Activated CD4-positive, alpha-beta T cell treated with anti-CD3 and anti-CD28 coated beads, Interleukin-2, amount 10 ng/mL, durations not matched to agents 24 days and 14 days (primary cell): ENCODE data around the gene GHR. TPM values are rescaled to one million over a fixed set of nuclear protein-coding genes. Genes with fewer than 3 reads are reported as not detected.

Experiments used
- DNase-seq: peaks from one replicate; pipeline ENCODE4 v3.0.0; 2022
- H3K27ac Mint-ChIP-seq: one replicate; pipeline ENCODE4 v1.8.0; 2022; ENCODE audit warnings: mild to moderate bottlenecking, mixed read lengths
- H3K27me3 Mint-ChIP-seq: one replicate; pipeline ENCODE4 v1.8.0; 2022; ENCODE audit warnings: mixed read lengths
- H3K36me3 Mint-ChIP-seq: one replicate; pipeline ENCODE4 v1.8.0; 2022; ENCODE audit warnings: low read depth, mild to moderate bottlenecking, mixed read lengths
- H3K4me1 Mint-ChIP-seq: one replicate; pipeline ENCODE4 v1.8.0; 2021; ENCODE audit warnings: mixed read lengths
- H3K4me3 Mint-ChIP-seq: one replicate; pipeline ENCODE4 v1.8.0; 2022; ENCODE audit warnings: mild to moderate bottlenecking, moderate library complexity, mixed read lengths
- H3K9me3 Mint-ChIP-seq: one replicate; pipeline ENCODE4 v1.8.0; 2021; ENCODE audit warnings: mixed read lengths
- intact Hi-C: fragments of 100-400 bp; cut with micrococcal nuclease; formaldehyde crosslinking; loops from one replicate; pipeline ENCODE4 v1.15.1; 2023
- total RNA-seq: library from RNA; stranded (reverse); gene quantifications from 2 replicates; pipeline ENCODE4 v1.2.3, GENCODE V29; 2022

The GHR gene
- not detected in 2 replicates for total RNA-seq

DNA sequence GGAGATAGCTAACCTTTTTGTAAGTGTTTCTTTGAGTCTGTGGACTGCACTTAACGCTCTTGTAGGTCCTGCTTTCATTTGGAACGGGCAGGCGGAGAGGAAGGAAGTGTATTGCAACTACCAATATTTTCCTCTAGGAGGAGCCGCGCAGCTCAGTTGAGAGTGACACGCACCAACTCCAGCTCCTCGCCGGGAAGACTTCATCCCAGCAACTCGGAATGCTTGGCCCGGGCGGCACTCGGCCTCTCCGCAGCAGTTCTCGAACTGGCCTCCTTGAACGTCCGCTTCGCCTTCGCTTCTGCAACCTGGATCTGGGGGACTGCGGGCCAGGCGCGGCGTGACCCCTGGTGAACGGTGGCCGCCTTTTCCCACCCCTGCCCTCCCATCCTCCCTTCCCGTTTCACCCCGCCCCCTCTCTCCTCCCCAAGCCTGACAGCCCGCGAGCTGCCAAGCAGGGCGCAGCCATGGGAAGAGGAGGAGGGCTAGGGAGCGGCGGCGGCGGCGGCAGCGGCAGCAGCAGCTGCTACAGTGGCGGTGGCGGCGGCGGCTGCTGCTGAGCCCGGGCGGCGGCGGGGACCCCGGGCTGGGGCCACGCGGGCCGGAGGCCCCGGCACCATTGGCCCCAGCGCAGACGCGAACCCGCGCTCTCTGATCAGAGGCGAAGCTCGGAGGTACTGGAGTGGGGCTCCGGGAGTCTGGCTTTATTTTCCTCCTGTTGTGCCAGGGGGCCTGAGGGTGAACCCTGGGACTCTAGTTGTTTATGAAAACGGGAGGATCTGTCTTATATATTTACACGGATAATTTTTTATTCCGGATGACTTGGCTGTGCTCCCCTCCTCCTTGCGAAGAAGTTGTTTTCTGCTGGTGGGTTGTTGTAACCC is at the start of gene GHR:
Gene GHR (plus strand): TSS at position 155 of the 881 bp plus-strand sequence. CDS start 142,436 bp downstream, outside the sequence.
- peak; percentile 74 for DNase-seq
- H3K27me3 Mint-ChIP-seq, result peaks cover 20% of the 10 kb centered on the region
- intact Hi-C loops, result loop anchor here (5.0 to 10.0 kb wide), 2 partner anchors 341 to 464 kb away; no protein-coding TSS in a partner anchor
- H3K4me1 Mint-ChIP-seq, result no peaks in the 10 kb centered on the region
- H3K4me3 Mint-ChIP-seq, result no peak within 1 kb of the TSS
- H3K27ac Mint-ChIP-seq, result no peak within 1 kb of the TSS
- no peaks in the 10 kb centered on the region for H3K9me3 Mint-ChIP-seq
- no peaks in the 10 kb centered on the region for H3K36me3 Mint-ChIP-seq

DNA sequence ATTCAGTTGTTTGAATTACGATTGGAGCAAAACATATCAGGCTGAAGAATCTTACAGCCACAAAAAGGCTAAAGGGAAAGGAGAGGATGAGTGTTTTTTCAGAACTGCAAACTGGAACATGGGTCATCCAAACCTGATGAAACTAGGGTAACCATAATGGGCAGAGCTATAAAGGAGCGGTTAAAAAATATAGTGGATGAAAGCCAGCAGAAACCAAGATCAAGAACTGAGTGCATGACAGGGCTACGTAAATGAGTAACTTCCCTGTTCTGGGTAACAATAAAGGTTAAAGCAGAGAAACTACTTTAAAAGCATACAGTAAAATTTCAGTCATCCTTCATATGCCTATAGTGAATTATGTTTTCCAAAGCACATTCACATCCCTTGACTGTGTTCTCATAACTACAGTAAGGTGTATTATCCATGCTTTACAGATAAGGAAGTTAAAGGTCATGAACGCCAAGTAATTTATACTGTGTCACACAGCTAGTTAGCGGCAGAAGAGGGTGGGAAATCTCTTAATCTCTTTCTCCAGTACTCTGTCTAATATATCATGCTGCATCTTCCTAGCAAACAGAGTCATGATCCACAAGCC is 48.5 kb upstream of the GHR start:
- no peaks in the 10 kb centered on the region for H3K4me1 Mint-ChIP-seq
- no peaks in the 10 kb centered on the region for H3K27me3 Mint-ChIP-seq
- no peak for DNase-seq
- no peak overlapping the region for H3K4me3 Mint-ChIP-seq
- intact Hi-C loops, result no loop called here
- peaks cover 3% of the 10 kb centered on the region for H3K9me3 Mint-ChIP-seq
- H3K27ac Mint-ChIP-seq, result no peak overlapping the region
- H3K36me3 Mint-ChIP-seq, result no peaks in the 10 kb centered on the region

DNA sequence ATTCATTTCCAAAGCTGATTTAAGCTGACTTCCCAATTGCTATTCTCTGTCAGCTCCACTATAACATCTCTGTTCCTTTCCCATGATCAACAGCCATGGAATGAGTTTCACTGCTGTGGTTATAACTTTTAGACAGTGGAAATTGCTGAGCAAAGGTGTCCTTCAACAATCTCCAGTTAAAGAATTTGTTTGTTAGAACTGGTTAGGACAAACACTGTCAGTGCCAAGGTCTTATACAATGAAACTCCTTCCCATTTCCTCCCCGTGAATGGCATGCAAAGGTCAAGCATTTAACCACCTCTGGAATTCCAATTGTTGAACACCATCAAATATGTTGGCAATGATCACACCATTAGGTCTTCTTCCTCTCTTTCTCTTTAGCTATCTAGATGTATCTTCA is 45.7 kb upstream of the GHR start:
- peaks cover 3% of the 10 kb centered on the region for H3K9me3 Mint-ChIP-seq
- intact Hi-C loops, result no loop called here
- DNase-seq, result no peak
- H3K36me3 Mint-ChIP-seq, result no peaks in the 10 kb centered on the region
- H3K27me3 Mint-ChIP-seq, result no peaks in the 10 kb centered on the region
- H3K4me3 Mint-ChIP-seq, result no peak overlapping the region
- no peaks in the 10 kb centered on the region for H3K4me1 Mint-ChIP-seq
- no peak overlapping the region for H3K27ac Mint-ChIP-seq

DNA sequence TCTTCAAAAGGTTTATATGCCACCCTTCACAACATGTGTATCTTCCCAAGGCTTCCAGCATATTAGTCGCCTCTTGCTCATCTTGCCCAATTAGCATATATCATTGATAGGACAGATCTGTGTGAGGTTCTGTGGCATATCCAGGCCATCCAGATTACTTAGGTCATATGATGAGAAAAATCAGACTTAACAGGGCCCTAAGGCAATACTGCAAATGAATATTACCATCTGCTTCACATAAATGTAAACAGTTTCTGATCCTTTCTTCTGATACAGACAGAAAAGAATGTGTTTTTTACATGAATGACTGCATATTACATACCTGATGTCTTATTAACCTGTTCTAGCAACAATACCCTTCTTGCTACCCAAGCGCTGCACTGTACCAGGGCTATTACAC is 41.3 kb upstream of the GHR start:
- no peak for DNase-seq
- Mint-ChIP-seq H3K27me3 (no peaks in the 10 kb centered on the region), H3K9me3 (no peaks in the 10 kb centered on the region), H3K36me3 (no peaks in the 10 kb centered on the region), H3K4me1 (no peaks in the 10 kb centered on the region), H3K4me3 (no peak overlapping the region), H3K27ac (no peak overlapping the region)
- intact Hi-C loops, result no loop called here

DNA sequence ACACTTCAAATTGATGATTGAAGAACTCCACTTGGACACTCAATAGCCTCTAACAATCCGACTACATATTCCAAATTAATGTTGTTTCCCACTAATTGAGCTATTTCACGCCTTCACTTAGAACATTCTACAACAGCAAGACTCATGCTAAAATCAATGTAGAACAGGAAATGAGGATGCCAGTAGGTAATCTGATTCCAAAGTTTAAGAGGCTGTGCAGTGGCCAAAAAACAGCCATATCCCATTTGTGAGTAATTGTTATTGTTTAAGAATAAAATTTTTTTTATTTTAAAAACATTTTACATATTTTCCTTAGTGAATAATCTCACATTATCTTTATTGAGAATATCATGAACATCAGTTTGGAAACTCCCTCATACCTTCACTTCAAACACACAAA is 35.7 kb upstream of the GHR start:
- Mint-ChIP-seq H3K4me3 (no peak overlapping the region), H3K4me1 (no peaks in the 10 kb centered on the region), H3K27me3 (no peaks in the 10 kb centered on the region), H3K36me3 (no peaks in the 10 kb centered on the region), H3K9me3 (no peaks in the 10 kb centered on the region), H3K27ac (no peak overlapping the region)
- DNase-seq, result no peak
- intact Hi-C loops, result no loop called here

DNA sequence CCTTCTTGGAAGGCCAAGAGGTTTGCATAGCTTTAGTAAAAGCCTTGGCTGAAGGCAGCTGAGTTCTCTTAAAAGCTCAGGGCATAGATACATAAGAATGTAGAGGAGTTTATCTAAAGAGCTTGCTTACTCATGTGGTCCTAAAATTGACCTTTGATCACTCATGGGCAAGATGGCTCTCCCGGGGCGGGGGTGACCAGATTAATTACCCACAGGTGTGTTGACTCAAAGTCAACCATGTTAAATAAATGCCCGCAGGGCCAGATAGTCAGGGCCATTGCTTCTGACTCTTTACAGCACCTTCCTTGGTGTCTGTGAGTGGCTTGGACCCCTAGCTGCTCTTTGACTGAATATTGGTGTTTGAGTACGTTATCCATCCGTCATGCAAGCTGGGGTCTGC is 33.1 kb upstream of the GHR start:
- intact Hi-C loops, result no loop called here
- no peak overlapping the region for H3K27ac Mint-ChIP-seq
- H3K4me3 Mint-ChIP-seq, result no peak overlapping the region
- H3K4me1 Mint-ChIP-seq, result no peaks in the 10 kb centered on the region
- no peaks in the 10 kb centered on the region for H3K27me3 Mint-ChIP-seq
- H3K36me3 Mint-ChIP-seq, result no peaks in the 10 kb centered on the region
- H3K9me3 Mint-ChIP-seq, result peaks cover 4% of the 10 kb centered on the region
- DNase-seq, result no peak

DNA sequence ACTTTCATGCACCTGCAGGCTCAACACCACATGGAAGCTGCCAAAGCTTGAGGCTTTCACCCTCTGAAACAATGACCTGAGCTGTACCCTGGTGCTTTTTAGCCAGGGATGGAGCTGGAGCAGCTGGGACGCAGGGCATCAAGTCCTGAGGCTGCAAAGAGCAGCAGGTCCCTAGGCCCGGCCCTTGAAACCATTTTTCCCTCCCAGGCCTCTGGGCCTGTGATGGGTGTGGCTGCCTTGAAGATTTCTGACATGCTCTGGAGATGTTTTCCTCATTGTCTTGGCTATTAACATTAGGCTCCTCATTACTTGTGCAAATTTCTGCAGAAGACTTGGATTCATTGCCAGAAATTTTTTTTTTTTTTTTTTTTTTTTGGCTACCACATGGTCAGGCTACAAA is 30.3 kb upstream of the GHR start:
- intact Hi-C loops, result no loop called here
- Mint-ChIP-seq H3K4me1 (no peaks in the 10 kb centered on the region), H3K36me3 (no peaks in the 10 kb centered on the region), H3K27me3 (no peaks in the 10 kb centered on the region), H3K4me3 (no peak overlapping the region), H3K9me3 (peaks cover 4% of the 10 kb centered on the region), H3K27ac (no peak overlapping the region)
- peak; percentile 3 for DNase-seq

DNA sequence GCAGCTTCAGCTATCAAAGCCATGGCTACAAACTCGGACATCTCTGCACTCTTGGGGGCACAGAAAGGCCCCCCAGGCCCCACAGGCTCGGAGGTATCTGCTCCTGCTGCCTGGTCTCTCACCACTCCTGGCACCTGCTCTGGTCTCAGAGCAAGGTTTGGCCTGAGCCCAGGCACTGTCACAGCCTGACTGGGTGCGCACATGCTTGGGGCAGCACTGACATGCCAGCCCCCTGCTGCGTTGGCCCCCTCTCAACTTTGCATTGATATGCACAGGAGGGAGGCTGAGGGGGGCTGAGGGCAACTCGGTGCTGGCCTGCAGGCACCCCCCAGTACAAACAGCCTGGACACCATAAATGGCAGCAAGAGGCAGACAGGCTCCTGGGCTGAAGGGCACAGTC is 27.1 kb upstream of the GHR start:
- H3K27me3 Mint-ChIP-seq, result no peaks in the 10 kb centered on the region
- peak; percentile 41 for DNase-seq
- intact Hi-C loops, result no loop called here

DNA sequence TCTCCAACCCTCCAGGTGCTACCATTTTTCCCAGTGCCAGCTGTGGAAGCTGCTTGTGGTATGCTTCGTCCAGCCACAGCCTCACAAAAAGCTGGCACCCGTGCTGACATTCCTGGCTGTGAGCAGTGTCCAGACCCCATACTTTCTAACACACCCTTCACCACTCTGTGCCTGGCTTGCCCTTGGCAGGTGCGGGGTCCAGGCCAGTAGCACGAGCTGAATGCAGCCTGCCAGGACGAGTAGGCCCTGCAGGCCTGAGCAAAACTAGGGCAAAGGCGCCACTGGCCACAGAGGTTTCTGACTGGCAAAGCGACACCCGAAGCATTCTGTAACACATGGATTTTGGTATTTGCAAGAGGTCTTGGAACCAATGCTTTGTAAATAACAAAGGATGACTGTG is 26.0 kb upstream of the GHR start:
- no peaks in the 10 kb centered on the region for H3K36me3 Mint-ChIP-seq
- H3K27ac Mint-ChIP-seq, result no peak overlapping the region
- intact Hi-C loops, result no loop called here
- H3K27me3 Mint-ChIP-seq, result no peaks in the 10 kb centered on the region
- no peaks in the 10 kb centered on the region for H3K4me1 Mint-ChIP-seq
- H3K4me3 Mint-ChIP-seq, result no peak overlapping the region
- DNase-seq, result peak; percentile 34
- H3K9me3 Mint-ChIP-seq, result peaks cover 4% of the 10 kb centered on the region

More for the DNA sequence above, 27.1 kb upstream of the GHR start:
- Mint-ChIP-seq H3K36me3 (no peaks in the 10 kb centered on the region), H3K9me3 (peaks cover 4% of the 10 kb centered on the region), H3K4me3 (no peak overlapping the region), H3K4me1 (no peaks in the 10 kb centered on the region), H3K27ac (no peak overlapping the region)

DNA sequence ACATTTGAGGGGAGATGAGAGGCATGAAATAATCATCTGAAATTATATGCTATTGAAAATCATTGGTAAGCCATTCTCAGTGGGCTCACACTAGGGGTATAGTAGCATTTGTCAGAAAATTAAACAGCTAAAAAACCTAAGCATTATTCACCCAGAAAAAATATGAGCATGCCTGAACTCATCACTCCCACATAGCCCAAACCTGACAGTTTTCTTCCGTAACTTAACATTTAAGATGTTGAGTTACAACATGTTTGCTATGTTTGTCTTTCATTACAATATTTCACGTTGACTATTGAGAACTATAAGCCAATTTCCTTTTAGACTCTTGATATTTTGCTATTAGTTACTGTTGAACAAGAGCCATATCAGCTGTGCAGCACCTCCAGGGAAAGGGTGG is 23.5 kb upstream of the GHR start:
- DNase-seq, result no peak
- intact Hi-C loops, result no loop called here
- Mint-ChIP-seq H3K9me3 (no peaks in the 10 kb centered on the region), H3K4me1 (no peaks in the 10 kb centered on the region), H3K27ac (no peak overlapping the region), H3K4me3 (no peak overlapping the region), H3K36me3 (no peaks in the 10 kb centered on the region), H3K27me3 (no peaks in the 10 kb centered on the region)

DNA sequence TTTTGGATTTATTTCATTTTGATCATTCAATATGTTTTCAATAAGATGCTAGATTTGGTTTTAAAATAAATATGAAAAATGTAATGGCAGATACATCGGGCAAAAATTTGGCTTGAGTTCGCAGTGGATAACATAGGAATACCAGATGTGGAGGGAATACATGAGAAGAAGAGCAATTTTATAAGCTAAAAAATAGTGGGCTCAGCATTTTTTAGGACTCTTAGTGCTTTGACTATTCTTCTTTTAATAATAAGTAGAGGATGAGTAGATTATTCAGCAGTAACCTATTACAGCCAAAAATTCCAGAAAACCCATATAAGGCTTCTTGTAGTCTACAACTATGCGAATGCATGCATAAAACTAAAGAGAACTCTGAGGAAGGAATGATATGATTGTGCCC is 22.8 kb upstream of the GHR start:
- no peak overlapping the region for H3K27ac Mint-ChIP-seq
- H3K4me3 Mint-ChIP-seq, result no peak overlapping the region
- no peak for DNase-seq
- H3K9me3 Mint-ChIP-seq, result no peaks in the 10 kb centered on the region
- H3K4me1 Mint-ChIP-seq, result no peaks in the 10 kb centered on the region
- H3K27me3 Mint-ChIP-seq, result no peaks in the 10 kb centered on the region
- intact Hi-C loops, result no loop called here
- H3K36me3 Mint-ChIP-seq, result no peaks in the 10 kb centered on the region

DNA sequence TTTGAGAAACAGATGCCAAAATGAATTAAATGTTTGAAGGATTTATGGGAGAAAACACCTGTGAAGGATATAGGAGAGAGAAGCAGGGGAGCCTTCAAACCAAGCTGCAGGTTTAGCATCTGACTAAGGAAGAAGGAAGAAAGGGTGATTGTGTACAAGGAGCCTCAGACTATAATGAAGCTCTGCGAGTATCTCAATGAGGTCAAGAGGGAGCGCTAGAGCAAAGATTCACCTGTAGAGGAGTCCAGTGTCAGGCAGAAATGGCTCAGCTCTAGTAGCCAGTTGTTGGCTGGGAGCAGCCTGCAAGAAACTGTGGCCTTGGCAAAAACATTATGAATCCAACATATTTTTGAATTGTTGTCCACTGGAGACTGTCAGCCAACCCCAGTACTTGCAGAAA is 20.0 kb upstream of the GHR start:
- no peaks in the 10 kb centered on the region for H3K9me3 Mint-ChIP-seq
- H3K4me3 Mint-ChIP-seq, result no peak overlapping the region
- H3K36me3 Mint-ChIP-seq, result no peaks in the 10 kb centered on the region
- no peak overlapping the region for H3K27ac Mint-ChIP-seq
- H3K27me3 Mint-ChIP-seq, result no peaks in the 10 kb centered on the region
- intact Hi-C loops, result no loop called here
- DNase-seq, result no peak
- H3K4me1 Mint-ChIP-seq, result no peaks in the 10 kb centered on the region

DNA sequence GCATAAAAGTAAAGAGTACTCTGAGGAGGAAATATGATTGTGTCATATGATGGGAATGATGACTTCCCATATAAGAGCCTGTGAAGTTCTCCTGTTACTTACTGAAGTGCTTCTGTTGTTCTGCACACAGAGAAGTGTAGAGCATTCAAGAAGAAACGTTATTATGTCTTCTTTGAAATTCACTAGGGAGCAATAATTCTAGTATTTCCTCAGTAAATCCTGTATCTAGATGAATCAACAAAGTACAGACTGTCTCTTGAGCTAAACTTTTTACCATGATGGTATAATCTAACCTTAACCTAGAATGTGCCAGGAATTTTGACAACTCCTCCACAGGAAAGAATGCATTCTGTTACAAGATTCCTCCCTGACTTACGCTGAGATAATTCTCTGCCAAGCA is 18.9 kb upstream of the GHR start:
- Mint-ChIP-seq H3K4me3 (no peak overlapping the region), H3K27ac (no peak overlapping the region), H3K36me3 (no peaks in the 10 kb centered on the region), H3K4me1 (no peaks in the 10 kb centered on the region), H3K9me3 (no peaks in the 10 kb centered on the region), H3K27me3 (no peaks in the 10 kb centered on the region)
- DNase-seq, result no peak
- intact Hi-C loops, result no loop called here

DNA sequence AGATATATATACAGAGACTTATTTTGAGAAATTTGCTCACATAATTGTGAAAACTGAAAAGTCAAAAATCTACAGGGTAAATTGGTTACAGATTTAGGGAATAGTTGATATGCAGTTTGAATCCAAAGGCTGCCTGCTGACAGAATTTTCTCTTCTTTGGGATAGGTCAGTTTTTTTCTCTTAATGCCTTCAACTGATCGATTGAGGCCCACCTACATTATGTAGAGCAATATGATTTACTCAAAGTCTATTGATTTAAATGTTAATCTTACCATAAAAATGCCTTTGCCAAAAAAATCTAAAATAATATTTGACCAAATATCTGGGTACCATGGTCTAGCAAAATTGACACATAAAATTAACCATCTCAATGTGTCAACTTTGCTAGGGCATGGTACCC is 3.9 kb upstream of the GHR start:
- H3K27me3 Mint-ChIP-seq, result peaks cover 8% of the 10 kb centered on the region
- H3K4me3 Mint-ChIP-seq, result no peak overlapping the region
- no peak for DNase-seq
- intact Hi-C loops, result no loop called here
- H3K4me1 Mint-ChIP-seq, result no peaks in the 10 kb centered on the region
- H3K9me3 Mint-ChIP-seq, result no peaks in the 10 kb centered on the region
- no peak overlapping the region for H3K27ac Mint-ChIP-seq
- no peaks in the 10 kb centered on the region for H3K36me3 Mint-ChIP-seq
